LNCAP (cell line): ENCODE measurements around the gene DLGAP4.

ENCODE experiments used
- TF ChIP-seq, protein P1 (sequence below): fragments of 450-650 bp; IDR thresholded peaks from 2 replicates; pipeline ENCODE4 v1.5.1; 2017; ENCODE audit warnings: mild to moderate bottlenecking

Gene DLGAP4

GRCh38 chr20:36439731-36440072, 133.6 kb downstream of the DLGAP4 start:
- TF ChIP-seq, protein P1, sequence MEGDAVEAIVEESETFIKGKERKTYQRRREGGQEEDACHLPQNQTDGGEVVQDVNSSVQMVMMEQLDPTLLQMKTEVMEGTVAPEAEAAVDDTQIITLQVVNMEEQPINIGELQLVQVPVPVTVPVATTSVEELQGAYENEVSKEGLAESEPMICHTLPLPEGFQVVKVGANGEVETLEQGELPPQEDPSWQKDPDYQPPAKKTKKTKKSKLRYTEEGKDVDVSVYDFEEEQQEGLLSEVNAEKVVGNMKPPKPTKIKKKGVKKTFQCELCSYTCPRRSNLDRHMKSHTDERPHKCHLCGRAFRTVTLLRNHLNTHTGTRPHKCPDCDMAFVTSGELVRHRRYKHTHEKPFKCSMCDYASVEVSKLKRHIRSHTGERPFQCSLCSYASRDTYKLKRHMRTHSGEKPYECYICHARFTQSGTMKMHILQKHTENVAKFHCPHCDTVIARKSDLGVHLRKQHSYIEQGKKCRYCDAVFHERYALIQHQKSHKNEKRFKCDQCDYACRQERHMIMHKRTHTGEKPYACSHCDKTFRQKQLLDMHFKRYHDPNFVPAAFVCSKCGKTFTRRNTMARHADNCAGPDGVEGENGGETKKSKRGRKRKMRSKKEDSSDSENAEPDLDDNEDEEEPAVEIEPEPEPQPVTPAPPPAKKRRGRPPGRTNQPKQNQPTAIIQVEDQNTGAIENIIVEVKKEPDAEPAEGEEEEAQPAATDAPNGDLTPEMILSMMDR = peak; percentile 61

GRCh38 chr20:36440370-36441026, 134.4 kb downstream of the DLGAP4 start:
- TF ChIP-seq, protein P1 = no peak

- TF ChIP-seq, protein P1 = no peak
These were observed 134.9 kb downstream of the DLGAP4 start for GRCh38 chr20:36441027-36441414.

- TF ChIP-seq, protein P1 = no peak
These were observed 135.3 kb downstream of the DLGAP4 start for GRCh38 chr20:36441416-36441815.

- TF ChIP-seq, protein P1 = no peak
These were observed 139.7 kb downstream of the DLGAP4 start for GRCh38 chr20:36445847-36446246.

GRCh38 chr20:36446557-36446956, 140.4 kb downstream of the DLGAP4 start:
- TF ChIP-seq, protein P1 = no peak

- TF ChIP-seq, protein P1 = no peak
These were observed 141.0 kb downstream of the DLGAP4 start for GRCh38 chr20:36447101-36447500.

- TF ChIP-seq, protein P1 = no peak
These were observed 143.5 kb downstream of the DLGAP4 start for GRCh38 chr20:36449663-36450062.
